ENCODE measurements around the gene PPP1R12A.

Gene PPP1R12A

GRCh38 chr12:79769189-79769859 is 165.6 kb downstream of the PPP1R12A start:
- FAIRE-seq = peak; percentile 20
- DNase-seq (ENCODE audit: insufficient read length, low spot score) = no peak
- TF ChIP-seq POLR2A (IDR thresholded peaks at IDR 0.05; ENCODE audit: low read depth, low read length) = no peak

DNA sequence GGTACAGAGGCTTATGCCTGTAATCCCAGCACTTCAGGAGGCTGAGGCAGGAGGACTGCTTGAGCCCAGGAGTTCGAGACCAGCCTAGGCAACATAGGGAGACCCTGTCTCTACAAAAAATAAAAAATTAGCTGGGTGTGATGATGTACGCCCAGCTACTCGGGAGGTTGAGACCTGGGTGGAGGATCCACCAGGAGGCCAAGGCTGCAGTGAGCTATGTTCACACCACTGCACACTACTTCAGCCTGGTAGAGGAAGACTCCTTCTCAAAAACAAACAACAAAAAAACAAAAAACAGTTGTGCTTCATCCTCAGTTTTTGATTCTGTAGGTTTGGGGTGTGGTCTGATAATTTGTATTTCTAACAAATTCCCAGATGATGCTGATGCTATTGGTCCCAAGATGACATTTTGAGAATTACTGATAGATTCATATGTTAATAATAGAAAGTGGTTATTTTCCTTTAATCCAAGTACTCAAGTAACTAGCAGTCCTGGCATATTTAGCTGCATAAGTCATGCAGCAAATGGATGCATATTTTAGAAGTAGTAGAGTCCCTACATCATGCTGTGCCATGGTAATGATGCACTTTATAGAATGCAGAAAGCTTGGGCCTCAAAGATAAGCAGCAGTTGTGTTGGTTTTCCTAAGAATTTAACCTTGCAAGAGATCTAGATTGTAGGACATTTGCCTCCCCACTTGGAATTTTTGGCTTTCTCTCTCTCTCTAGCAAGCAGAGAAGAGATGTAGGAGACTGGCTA is 168.0 kb downstream of the PPP1R12A start:
- FAIRE-seq = peak; percentile 88
- no peak for TF ChIP-seq POLR2A (IDR thresholded peaks at IDR 0.05; ENCODE audit: low read depth, low read length)

GRCh38 chr12:79765157-79765556 is 169.7 kb downstream of the PPP1R12A start:
- TF ChIP-seq POLR2A (IDR thresholded peaks at IDR 0.05; ENCODE audit: low read depth, low read length) = no peak
- DNase-seq (ENCODE audit: insufficient read length, low spot score) (no peak), FAIRE-seq (peak; percentile 45)

More for the DNA sequence above, 168.0 kb downstream of the PPP1R12A start:
- no peak for DNase-seq (ENCODE audit: insufficient read length, low spot score)

DNA sequence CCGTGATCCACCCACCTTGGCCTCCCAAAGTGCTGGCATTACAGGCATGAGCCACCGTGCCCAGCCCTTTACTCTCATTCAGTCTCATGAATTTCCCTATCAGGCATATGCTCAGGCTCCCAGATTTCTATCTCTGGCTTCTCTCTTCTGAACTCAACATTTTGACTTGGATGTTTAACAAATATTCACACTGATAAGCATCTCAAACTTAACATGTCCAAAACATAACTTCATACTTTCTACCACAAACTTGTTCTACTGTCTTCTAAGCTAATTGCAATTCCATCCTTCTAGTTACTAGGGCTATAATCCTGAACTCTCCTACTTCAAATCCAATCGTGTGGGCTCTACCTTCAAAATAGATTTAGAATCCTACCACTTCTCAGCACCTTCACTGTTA is 170.3 kb downstream of the PPP1R12A start:
- no peak for TF ChIP-seq POLR2A (IDR thresholded peaks at IDR 0.05; ENCODE audit: low read depth, low read length)
- DNase-seq (ENCODE audit: insufficient read length, low spot score) = no peak
- peak; percentile 15 for FAIRE-seq

DNA sequence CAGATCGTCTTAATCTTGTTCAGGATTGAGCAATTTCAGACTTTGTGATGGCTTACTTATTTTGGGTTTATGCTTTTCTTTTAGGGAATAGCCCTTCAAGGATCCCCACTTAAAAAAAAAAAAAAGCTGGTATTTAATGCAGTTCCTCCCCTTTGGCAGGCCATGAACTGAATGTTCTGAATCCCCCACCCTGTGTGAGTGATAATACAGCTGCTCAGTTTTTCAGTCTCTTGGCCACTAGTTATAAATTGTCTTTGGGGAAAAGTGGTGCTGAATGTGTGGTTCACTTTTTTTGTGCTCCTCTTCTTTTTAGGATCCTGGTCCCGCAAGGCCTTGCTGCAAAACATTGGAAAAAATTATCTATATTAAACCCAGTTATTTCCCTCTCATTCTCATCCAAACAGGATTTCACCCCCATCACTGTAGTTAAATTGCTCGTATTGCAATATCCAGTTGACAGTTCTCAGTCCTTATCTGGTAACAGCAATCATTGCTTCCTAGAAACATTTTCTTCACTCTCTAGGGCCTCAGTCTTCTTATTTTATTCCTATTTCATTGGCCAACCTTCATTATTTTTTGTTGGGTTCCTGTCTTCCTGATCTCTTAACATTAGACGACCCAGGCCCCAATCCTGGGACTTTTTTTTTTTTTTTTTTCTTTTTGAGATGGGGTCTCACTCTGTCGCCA is 171.0 kb downstream of the PPP1R12A start:
- TF ChIP-seq POLR2A (IDR thresholded peaks at IDR 0.05; ENCODE audit: low read depth, low read length) = no peak
- no peak for FAIRE-seq

GRCh38 chr12:79761341-79761740 is 173.6 kb downstream of the PPP1R12A start:
- no peak for FAIRE-seq
- no peak for DNase-seq (ENCODE audit: insufficient read length, low spot score)
- no peak for TF ChIP-seq POLR2A (IDR thresholded peaks at IDR 0.05; ENCODE audit: low read depth, low read length)

More for the DNA sequence above, 171.0 kb downstream of the PPP1R12A start:
- DNase-seq (ENCODE audit: insufficient read length, low spot score) = no peak

DNA sequence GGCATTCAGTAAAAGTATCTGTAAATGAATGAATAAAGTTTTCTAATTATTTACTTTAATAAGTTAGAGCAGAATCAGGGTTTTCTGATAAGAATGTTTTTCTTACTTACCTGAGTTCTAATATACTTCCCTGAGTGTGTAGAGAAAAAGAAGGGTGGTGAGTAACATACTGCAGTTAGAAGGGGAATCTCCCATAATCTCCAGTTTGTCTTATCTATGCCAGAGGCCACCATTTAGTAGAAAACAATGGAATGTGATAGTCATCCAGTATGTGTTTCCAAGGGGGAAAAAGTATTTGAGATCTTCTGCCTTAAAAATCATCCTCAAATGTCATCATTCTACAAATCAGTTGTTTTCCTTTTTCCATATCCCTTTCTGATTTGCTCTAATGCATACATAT is 187.6 kb downstream of the PPP1R12A start:
- DNase-seq (ENCODE audit: insufficient read length, low spot score) (no peak), FAIRE-seq (no peak)
- no peak for TF ChIP-seq POLR2A (IDR thresholded peaks at IDR 0.05; ENCODE audit: low read depth, low read length)

- no peak for TF ChIP-seq POLR2A (IDR thresholded peaks at IDR 0.05; ENCODE audit: low read depth, low read length)
- DNase-seq (ENCODE audit: insufficient read length, low spot score) (peak; percentile 6), FAIRE-seq (peak; percentile 88)
Observed at GRCh38 chr12:79737875-79738718, 196.8 kb downstream of the PPP1R12A start.

DNA sequence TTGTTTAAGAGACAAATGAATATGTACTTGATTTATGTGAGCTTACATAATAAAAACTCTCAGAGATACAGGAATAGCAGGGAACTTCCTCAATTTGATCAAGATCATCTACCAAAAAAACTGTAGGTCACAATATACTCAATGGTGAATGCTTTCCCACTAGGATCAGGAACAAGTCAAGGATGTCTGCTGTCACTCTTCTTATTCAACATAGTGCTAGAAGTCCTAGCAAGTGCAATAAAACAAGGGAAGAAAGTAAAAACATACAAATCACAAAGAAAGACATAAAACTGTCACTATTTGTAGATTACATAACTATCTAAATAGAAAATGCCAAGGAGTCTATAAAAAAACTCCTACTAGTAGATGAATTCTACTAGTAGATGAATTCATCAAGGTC is 202.3 kb downstream of the PPP1R12A start:
- FAIRE-seq = no peak
- DNase-seq (ENCODE audit: insufficient read length, low spot score) = no peak
- TF ChIP-seq POLR2A (IDR thresholded peaks at IDR 0.05; ENCODE audit: low read depth, low read length) = no peak

DNA sequence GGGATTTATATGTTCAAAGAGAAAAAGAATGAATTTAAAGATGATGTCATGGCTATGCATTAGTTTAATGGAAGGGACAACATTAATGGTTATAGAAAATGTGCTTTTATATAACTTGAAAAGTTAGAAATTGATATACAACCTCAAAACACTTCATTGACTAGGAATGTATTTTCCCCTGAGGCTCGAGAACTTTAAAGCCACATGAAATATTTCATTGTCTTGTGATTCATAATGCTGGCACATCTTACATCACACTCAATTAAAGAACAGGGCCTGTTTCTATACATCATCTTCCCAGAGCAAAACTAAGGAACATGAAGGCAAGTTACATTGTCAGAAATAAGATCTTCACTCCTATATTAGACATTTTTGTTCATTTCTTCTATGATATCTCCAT is 208.9 kb downstream of the PPP1R12A start:
- no peak for TF ChIP-seq POLR2A (IDR thresholded peaks at IDR 0.05; ENCODE audit: low read depth, low read length)
- peak; percentile 94 for FAIRE-seq
- DNase-seq (ENCODE audit: insufficient read length, low spot score) = peak; percentile 28
